Erythroblast (primary cell): ENCODE measurements around the gene DLGAP5.

ENCODE experiments used
- DNase-seq, 2 experiments: peaks; one replicate each; lab custom pipeline; 2025; lab: John Stamatoyannopoulos, UW
- GATA1 ChIP-seq: IDR thresholded peaks from 2 replicates; pipeline ENCODE4 v1.6.1; 2011; ENCODE audit warnings: low read depth, mild to moderate bottlenecking, control low read depth, low read length, moderate library complexity
- POLR2A ChIP-seq: IDR thresholded peaks from 2 replicates; pipeline ENCODE4 v1.6.1; 2011; ENCODE audit warnings: mild to moderate bottlenecking, low read length

Gene DLGAP5

GRCh38 chr14:55131370-55132137, 59.8 kb downstream of the DLGAP5 start:
- DNase-seq = peak; percentile 36 to 41
- TF ChIP-seq GATA1 (no peak), POLR2A (peak; percentile 15)

- no peak for DNase-seq
- TF ChIP-seq POLR2A = no peak
- TF ChIP-seq GATA1 = no peak
Observed at GRCh38 chr14:55130196-55130550, 61.2 kb downstream of the DLGAP5 start.

DNA sequence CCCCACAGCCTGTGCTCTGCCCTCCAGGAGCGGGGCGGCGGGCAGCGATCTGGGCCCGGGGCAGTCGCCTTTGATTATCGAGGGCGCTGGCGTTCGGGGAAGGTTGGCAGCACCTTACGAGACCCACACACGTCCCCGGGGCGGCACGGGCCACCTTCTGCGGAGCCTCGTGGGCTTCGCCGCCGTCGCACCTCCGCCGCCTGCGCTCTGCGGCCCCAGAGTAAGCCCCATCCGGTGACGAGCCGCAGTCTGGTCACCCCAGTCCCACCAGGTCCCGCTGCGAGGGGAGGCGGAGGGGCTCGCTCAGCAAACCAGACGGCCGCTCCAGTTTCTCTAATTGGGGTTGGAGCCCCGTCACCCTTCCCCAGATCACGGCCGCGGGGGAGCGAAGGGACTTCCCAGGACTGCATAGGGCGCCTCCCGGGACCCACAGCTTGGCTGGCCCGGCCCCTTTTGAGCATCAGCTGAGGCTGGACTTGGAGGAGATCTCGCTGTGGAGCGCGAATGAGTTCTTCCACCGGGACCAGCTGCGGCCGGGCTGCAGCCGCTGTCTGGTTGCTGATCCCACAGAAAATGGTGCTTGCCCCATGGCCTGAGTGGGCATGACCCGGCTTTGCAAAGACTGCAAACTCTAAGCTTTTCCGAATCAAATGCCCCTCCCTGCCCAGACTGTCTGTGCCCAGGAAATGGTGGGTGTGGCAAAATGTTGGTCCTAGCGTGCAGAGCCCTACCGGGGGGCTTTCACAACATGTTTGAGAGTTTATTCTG, 61.8 kb downstream of the DLGAP5 start:
- DNase-seq = peak; percentile 57 to 68
- TF ChIP-seq GATA1 (no peak), POLR2A (peak; percentile 58)

GRCh38 chr14:55129086-55129427, 62.3 kb downstream of the DLGAP5 start, which contains the start of gene LGALS3:
TSS of gene LGALS3 (plus strand) at chr14:55129252. CDS start at chr14:55137374, 8,122 bp downstream.
- peak; percentile 79 for TF ChIP-seq POLR2A
- no peak for TF ChIP-seq GATA1
- peak; percentile 78 to 83 for DNase-seq

DNA sequence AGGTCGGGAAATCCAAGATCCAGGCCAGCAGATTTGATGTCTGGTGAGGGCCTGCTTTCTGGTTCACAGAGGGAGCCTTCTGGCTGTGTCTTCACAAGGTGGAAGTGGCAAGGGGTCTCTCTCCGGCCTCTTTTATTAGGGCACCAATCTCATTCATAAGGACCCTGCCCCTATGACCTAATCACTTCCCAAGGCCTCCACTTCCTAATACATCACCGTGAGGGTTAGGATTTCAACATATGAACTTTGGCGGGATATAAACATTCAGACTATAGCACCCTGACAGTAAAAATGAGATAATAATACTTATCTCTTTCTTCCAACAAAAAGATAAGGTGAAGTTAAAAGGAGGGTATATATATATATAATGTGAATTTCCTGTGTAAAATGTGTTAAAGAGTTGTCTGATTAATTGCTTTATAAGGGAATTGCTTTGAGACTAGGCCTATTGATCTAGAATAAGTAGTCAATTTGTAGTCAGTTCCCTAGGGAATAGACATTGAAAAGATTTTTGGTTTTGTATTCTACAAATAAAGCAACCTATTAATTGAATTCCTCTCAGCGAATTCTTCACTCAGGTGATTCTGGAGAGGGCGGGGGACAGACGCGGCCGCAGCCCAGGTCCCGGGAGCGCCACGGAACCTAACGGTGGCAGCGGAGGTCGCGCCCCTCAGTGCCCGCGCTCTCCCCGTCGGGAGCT, 62.8 kb downstream of the DLGAP5 start:
- DNase-seq = no peak
- no peak for TF ChIP-seq GATA1
- TF ChIP-seq POLR2A = no peak

DNA sequence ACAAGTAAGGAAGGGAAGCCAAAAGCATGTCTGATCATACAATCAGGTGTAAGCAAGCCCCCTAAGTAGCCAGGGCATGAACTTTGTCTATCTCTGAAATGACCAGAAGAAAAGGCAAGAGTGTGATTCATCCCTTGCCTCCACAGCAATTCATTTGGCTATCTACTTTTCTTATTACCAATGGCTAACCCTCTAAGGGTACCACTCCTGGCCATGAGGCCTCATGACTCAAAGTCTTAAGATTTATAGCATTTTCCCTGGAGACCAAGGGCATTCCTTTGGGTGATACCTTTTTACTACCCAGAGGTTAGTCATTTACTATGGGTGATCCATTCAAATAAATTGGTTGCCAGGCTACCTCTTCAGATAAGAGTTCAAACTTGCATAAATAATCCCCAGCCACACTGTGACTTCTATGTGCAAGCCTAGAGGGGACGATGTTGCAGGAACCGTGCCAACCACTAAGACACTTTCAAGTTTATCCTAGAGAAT, 63.9 kb downstream of the DLGAP5 start:
- TF ChIP-seq POLR2A (no peak), GATA1 (no peak)
- DNase-seq = peak in 1 of 2 experiments; percentile 30

DNA sequence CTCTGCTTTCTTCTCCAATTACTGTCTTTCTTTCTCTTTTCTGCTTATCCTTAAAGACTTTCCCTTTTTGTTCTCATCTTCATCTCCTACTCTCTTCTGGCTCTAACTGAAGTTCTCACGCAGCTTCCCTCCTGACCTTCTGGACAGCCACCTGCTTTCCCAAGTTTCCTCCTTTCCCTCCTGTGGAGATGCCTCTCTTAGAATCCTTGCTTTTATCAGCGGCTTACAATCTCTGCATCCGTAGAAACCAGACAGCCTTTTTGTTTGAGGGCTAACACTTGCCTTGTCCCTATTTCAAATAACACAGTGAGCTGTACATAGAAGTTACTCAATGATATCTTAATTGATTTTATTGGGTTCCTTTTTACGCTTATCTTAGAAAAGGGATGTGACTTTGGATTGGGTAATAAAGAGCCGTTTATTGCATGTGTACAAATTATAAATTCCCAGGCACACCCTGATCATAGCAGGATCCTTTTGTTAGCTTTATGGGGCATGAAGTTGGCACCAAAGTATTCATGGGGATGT, 64.4 kb downstream of the DLGAP5 start:
- no peak for DNase-seq
- TF ChIP-seq POLR2A (no peak), GATA1 (no peak)

DNA sequence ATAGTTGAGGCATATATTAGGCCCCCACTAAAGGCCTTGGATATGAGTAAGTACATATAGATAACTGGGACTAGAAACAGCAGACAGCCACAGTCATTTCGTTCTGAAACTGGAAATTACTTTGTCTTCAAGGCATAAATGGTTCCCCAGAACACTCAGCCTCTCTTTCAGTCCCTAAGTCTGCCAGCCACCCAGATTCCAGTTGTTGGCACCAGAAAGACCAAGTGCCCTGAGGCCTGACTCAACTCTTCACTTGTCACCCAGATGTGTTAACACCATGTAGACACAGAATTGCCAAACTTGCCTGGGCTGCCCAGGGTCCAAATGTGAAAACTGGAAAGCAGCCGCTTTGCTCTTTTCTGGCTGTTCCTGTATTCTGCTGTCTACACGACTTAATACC, 65.4 kb downstream of the DLGAP5 start:
- peak in 1 of 2 experiments; percentile 36 for DNase-seq
- TF ChIP-seq GATA1 (no peak), POLR2A (no peak)

- TF ChIP-seq POLR2A (peak; percentile 54), GATA1 (no peak)
- DNase-seq = peak; percentile 65 to 83
Observed at GRCh38 chr14:55125403-55125802, 66.0 kb downstream of the DLGAP5 start.

- no peak for TF ChIP-seq GATA1
- no peak for TF ChIP-seq POLR2A
- peak; percentile 74 to 95 for DNase-seq
Observed at GRCh38 chr14:55124774-55125386, 66.5 kb downstream of the DLGAP5 start.

DNA sequence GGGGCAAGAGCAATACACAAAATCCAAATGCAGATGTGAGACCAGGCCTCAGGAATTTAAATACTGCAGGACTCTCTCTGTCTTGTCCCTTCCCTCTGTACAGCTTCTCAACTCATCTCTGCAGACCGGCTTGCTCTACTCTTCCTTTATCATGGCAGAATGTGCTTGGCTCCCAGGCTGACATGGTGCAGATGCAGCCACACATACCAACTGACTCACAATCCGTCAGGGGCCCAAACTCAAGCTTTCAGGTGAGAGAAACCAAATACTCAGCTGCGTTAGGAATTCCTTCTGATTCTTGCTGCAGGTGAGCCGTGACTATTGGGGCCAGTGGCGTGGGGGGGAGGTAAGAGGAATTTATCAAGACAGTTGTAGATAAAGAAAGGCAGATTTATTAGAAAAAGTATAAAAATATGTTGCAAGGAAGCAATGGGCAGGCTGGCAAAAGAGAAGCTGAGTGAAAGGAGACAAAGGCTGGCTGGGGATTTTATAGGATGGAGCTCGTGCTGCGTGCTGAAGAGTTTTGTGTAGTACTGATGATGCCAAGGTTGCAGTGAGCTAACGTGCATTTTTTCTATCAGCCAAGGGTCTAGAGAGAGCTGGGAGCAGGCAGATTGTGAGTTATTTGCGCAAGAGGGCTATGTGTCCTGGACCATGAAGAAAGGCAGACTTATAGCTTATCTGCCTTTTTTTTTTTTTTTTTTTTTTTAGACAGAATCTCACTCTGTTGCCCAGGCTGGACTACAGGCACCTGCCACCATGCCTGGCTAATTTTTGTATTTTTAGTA, 67.3 kb downstream of the DLGAP5 start:
- TF ChIP-seq GATA1 (no peak), POLR2A (no peak)
- DNase-seq = peak; percentile 17 to 40

DNA sequence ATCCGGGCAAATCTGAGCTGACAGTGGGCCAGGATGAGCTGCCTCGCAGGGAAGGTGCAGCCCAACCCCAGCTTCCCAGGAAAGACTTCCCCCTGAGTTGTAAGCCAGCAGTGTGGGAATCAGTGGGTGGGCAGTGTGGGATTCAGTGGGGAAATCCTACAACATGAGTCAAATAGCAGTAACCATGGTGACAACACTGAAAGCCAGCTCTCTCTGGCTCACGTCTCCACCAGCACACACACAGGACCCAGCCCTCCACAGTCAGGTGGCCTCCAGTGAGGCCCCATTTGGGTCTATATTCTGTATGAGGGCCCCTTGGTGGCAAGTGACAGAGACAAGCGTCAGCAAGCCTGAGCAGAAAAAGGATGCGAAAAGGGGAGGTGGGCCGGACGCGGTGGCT, 68.3 kb downstream of the DLGAP5 start:
- DNase-seq = peak; percentile 48 to 54
- TF ChIP-seq POLR2A (no peak), GATA1 (no peak)
